ENCODE results near the gene NFATC3. TPM values are rescaled to one million over a fixed set of nuclear protein-coding genes. Genes with fewer than 3 reads are reported as not detected.
"Not testable (repeated sequence)": the region's sequence is repeated elsewhere in the genome, so short reads cannot be mapped to it uniquely, and the experiment has no call there.

Gene NFATC3
- total RNA-seq, 8 experiments from 2014 or later: 14.0 to 27.0 (median 19.1) TPM

DNA sequence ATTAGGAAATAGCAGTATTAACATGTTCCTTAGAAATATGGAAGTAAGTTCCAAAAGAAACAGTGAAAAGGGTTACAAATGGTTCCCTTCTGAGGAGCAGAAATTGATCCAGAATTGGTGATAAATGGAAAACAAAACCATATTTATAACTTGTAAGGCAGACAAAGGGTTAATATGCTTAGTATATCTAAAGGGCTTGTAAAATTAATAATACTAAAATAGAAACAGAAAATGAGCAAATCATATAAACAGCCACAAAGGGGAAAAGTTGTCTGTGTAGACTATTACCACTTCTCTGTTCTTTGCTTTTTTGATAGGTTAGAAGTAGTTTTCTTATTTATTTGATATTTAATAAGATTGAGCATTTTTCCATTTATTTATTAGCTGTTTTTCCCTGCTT lies 64.4 kb downstream of the NFATC3 start:
- H3K27ac ChIP-seq: no peak overlapping the region
- no peak for ATAC-seq (replicated peaks in 6 of 8)
- H3K4me1 ChIP-seq (replicated peaks in 1 of 2): no peaks in the 10 kb centered on the region
- H3K4me3 ChIP-seq: no peak overlapping the region
- in situ Hi-C loops (cut with MboI; ENCODE audit: low pct_unique_long_range_greater_than_20kb in 2 of 9, low sequenced_read_pairs in 9 of 9, unreplicated experiment in 9 of 9): no loop called here

DNA sequence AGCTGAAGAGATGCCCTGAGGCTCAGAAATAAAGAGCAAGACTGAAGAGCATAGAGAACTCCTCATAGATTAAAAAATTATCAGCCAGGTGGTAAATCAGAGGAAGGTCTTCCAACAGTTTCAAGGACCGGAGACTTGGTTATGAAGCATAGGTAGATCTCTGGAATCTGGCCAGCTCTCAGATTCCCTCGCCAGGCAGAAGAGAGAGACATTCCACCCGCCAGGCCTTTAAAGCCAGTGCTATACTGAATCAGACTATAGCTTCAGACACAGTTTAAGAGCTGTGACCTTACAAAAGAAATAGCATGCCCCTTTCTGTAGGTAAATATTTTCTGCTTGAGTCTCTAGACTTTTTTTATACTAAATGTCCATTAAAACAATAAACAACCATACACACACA lies 70.3 kb downstream of the NFATC3 start:
- Histone ChIP-seq H3K4me3 (no peak overlapping the region), H3K27ac (no peak overlapping the region), H3K4me1 (replicated peaks in 1 of 2) (no peaks in the 10 kb centered on the region)
- ATAC-seq (replicated peaks in 6 of 8): no peak
- WGBS, 10 experiments: 86 to 100% (median 95%) methylated on average over 1 to 3 of the region's 3 CpGs; no CpG with 5 or more reads in 3 of the 10 experiments
- in situ Hi-C loops (cut with MboI; ENCODE audit: low pct_unique_long_range_greater_than_20kb in 2 of 9, low sequenced_read_pairs in 9 of 9, unreplicated experiment in 9 of 9): no loop called here

DNA sequence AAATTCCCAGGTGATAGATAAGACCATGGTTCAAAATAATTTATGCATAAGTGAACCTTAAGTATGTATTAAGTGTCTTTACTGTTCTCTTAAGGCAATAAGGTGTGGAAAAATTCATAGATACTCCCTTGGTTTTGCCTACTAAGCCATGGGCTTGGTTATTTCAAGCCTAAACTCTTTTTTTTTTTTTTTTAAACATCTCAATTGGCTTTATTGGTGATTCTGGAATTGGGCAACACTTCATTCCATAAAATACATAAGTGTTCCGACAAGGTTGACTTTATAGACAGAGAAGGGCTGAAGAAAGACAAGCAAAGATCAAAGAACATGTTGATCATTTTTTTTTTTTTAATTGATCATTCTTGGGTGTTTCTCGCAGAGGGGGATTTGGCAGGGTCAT lies 77.2 kb downstream of the NFATC3 start:
- WGBS, 10 experiments: 90 to 100% (median 100%) methylated on average over 1 to 2 of the region's 2 CpGs; no CpG with 5 or more reads in 4 of the 10 experiments
- no peak overlapping the region for H3K4me3 ChIP-seq
- in situ Hi-C loops (cut with MboI; ENCODE audit: low pct_unique_long_range_greater_than_20kb in 2 of 9, low sequenced_read_pairs in 9 of 9, unreplicated experiment in 9 of 9): no loop called here
- H3K4me1 ChIP-seq (replicated peaks in 1 of 2): no peaks in the 10 kb centered on the region
- no peak overlapping the region for H3K27ac ChIP-seq
- no peak for ATAC-seq (replicated peaks in 6 of 8)

DNA sequence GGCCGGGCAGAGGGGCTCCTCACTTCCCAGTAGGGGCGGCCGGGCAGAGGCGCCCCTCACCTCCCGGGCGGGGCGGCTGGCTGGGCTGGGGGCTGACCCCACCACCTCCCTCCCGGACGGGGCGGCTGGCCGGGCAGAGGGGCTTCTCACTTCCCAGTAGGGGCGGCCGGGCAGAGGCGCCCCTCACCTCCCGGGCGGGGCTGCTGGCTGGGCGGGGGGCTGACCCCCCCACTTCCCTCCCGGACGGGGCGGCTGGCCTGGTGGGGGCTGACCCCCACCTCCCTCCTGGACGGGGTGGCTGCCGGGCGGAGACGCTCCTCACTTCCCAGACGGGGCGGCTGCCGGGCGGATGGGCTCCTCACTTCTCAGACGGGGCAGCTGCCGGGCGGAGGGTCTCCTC lies 78.1 kb downstream of the NFATC3 start:
- ATAC-seq (replicated peaks in 6 of 8); in situ Hi-C loops (cut with MboI; ENCODE audit: low pct_unique_long_range_greater_than_20kb in 2 of 9, low sequenced_read_pairs in 9 of 9, unreplicated experiment in 9 of 9); H3K4me1 ChIP-seq (replicated peaks in 1 of 2); H3K27ac ChIP-seq; H3K4me3 ChIP-seq: not testable (repeated sequence)
- no CpG with 5 or more reads among the region's 31 CpGs for whole genome bisulfite sequencing, 10 experiments

DNA sequence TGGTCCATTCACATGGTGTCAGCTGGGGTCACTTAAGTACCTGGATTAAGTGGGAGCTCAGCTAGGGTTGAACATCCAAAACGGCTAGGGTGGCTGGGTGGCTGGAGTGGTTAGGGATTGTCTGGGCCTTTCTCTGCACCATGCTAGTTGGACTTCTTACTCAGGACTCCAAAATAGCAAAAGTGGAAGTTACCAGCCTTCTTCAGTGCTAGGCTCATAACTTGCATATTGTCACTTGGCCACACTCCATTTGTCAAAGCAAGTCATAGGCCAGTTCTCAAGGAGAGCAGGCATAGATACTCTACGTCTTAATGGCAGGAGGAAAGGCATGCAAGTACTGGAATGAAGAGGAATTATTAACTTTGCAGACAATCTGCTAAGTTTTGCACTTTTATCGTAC lies 81.1 kb downstream of the NFATC3 start:
- 80 to 100% (median 94%) methylated on average over 1 to 3 of the region's 3 CpGs for WGBS, 10 experiments
- H3K27ac ChIP-seq: no peak overlapping the region
- in situ Hi-C loops (cut with MboI; ENCODE audit: low pct_unique_long_range_greater_than_20kb in 2 of 9, low sequenced_read_pairs in 9 of 9, unreplicated experiment in 9 of 9): no loop called here
- ATAC-seq (replicated peaks in 6 of 8): no peak
- no peaks in the 10 kb centered on the region for H3K4me1 ChIP-seq (replicated peaks in 1 of 2)
- no peak overlapping the region for H3K4me3 ChIP-seq

DNA sequence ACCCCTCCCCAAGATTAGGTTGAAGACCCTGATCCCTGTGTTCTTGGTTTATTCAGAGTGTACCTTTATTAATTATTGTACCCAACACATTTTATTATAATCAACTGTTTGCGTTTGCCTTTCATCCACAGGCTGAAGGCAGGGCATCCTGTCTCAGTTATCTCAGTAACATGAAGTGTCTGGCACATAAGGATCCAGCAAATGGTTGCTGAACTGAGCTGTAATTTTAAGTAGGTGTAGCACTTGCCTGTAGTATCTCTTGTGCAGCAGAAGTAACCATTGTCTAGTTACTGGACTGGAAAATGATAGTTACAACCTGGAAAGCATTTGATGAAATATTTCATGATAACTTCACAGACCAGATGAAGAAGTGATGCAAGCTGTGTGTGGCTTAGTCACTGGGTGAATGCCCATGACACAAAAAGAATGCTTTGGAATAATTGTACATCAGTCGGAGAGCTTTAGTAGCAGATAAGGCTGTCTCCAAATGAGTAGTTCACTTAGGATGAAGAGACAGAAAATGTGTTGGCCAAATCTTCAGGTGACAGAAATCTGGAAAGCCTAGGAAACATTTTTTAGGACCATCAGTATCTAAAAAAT lies 94.1 kb downstream of the NFATC3 start:
- in situ Hi-C loops (cut with MboI; ENCODE audit: low pct_unique_long_range_greater_than_20kb in 2 of 9, low sequenced_read_pairs in 9 of 9, unreplicated experiment in 9 of 9): no loop called here
- Histone ChIP-seq H3K27ac (no peak overlapping the region), H3K4me1 (replicated peaks in 1 of 2) (no peaks in the 10 kb centered on the region), H3K4me3 (no peak overlapping the region)
- 63 to 100% (median 100%) methylated on average over 1 to 2 of the region's 2 CpGs; no CpG with 5 or more reads in 1 of the 10 experiments for WGBS, 10 experiments
- no peak for ATAC-seq (replicated peaks in 6 of 8)

DNA sequence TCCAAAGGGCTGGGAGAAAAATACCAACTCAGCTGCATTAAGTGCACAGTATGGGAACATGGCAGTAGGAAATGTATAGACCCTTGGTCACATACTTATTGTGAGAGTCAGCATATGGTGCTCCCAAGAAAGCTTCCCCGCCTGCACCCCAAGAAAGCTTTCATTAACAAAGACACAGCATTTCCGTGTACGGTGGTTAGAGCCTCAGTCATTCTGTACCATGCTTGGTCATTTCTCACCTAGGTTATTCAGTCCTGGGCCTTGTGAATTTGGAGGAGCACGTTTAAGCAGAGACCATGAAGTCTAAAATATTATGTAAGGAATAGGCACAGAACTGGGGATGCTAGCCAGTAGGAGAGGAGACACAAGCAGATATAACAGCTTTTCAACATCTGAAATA lies 94.7 kb downstream of the NFATC3 start:
- H3K27ac ChIP-seq: no peak overlapping the region
- ATAC-seq (replicated peaks in 6 of 8): no peak
- WGBS, 10 experiments: 67 to 100% (median 92%) methylated on average over 1 to 4 of the region's 4 CpGs; no CpG with 5 or more reads in 1 of the 10 experiments
- no peak overlapping the region for H3K4me3 ChIP-seq
- in situ Hi-C loops (cut with MboI; ENCODE audit: low pct_unique_long_range_greater_than_20kb in 2 of 9, low sequenced_read_pairs in 9 of 9, unreplicated experiment in 9 of 9): no loop called here
- H3K4me1 ChIP-seq (replicated peaks in 1 of 2): no peaks in the 10 kb centered on the region

DNA sequence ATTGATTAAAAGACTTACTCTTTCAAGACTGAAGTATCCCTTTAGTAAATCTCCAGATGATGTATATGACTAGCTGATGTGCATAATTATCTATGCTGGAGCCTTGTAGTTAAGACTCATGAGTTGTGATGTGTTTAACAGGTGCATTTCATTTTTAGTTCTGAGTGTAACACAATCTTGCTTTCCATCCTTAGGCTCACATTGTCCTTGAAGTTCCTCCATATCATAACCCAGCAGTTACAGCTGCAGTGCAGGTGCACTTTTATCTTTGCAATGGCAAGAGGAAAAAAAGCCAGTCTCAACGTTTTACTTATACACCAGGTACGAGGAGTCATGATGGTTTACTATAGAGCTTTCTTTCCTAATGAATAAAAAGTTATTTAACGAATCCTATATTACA lies 97.9 kb downstream of the NFATC3 start:
- in situ Hi-C loops (cut with MboI; ENCODE audit: low pct_unique_long_range_greater_than_20kb in 2 of 9, low sequenced_read_pairs in 9 of 9, unreplicated experiment in 9 of 9): no loop called here
- no peak for ATAC-seq (replicated peaks in 6 of 8)
- 56 to 100% (median 85%) methylated on average over 1 to 3 of the region's 3 CpGs; no CpG with 5 or more reads in 1 of the 10 experiments for WGBS, 10 experiments
- H3K4me3 ChIP-seq: no peak overlapping the region
- H3K4me1 ChIP-seq (replicated peaks in 1 of 2): no peaks in the 10 kb centered on the region
- H3K27ac ChIP-seq: no peak overlapping the region

DNA sequence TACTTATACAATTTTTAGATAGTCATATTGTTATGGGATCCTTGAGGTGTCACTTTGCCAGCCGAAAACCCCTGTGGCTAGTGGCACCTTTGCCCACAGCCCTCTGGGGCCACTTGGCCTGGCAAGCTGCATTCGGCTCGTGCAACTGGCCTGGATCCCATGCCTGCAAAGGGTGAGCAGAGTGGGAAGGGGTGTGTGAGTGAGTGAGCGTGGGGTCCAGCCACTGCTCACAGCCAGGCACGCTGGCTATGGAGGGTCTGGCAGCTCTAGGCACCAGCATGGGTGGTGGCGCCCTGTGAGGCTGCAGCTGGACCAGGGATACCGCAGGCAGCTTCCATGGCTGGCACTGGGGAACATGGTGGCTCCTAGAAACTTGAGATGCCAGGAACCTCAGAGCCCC lies 101.7 kb downstream of the NFATC3 start:
- no peak for ATAC-seq (replicated peaks in 6 of 8)
- 89 to 100% (median 100%) methylated on average over 1 to 5 of the region's 7 CpGs; no CpG with 5 or more reads in 3 of the 10 experiments for whole genome bisulfite sequencing, 10 experiments
- Histone ChIP-seq H3K27ac (no peak overlapping the region), H3K4me3 (no peak overlapping the region), H3K4me1 (replicated peaks in 1 of 2) (no peaks in the 10 kb centered on the region)
- in situ Hi-C loops (cut with MboI; ENCODE audit: low pct_unique_long_range_greater_than_20kb in 2 of 9, low sequenced_read_pairs in 9 of 9, unreplicated experiment in 9 of 9): no loop called here

DNA sequence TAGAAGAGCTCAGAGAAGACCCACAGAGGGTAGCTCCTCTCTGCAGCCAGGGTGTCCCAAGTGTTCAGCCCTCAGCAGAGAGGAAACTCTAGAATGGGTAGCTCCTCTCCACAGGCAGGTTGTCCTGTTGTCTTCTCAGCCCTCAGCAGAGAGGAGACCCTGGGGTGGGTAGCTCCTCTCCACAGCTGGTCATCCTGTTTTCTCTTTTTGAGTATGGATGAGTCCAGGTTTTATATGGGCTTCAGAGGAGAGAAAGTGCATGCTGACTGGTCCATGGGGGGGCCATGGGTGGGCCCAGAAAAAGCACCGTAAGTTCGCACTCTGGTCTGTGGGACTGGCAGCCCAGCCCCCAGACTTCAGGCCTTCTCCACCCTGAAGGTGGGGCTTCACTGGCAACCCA lies 102.3 kb downstream of the NFATC3 start:
- H3K27ac ChIP-seq: no peak overlapping the region
- in situ Hi-C loops (cut with MboI; ENCODE audit: low pct_unique_long_range_greater_than_20kb in 2 of 9, low sequenced_read_pairs in 9 of 9, unreplicated experiment in 9 of 9): no loop called here
- no peak for ATAC-seq (replicated peaks in 6 of 8)
- H3K4me3 ChIP-seq: no peak overlapping the region
- WGBS, 10 experiments: no CpG with 5 or more reads among the region's 2 CpGs
- H3K4me1 ChIP-seq (replicated peaks in 1 of 2): no peaks in the 10 kb centered on the region

DNA sequence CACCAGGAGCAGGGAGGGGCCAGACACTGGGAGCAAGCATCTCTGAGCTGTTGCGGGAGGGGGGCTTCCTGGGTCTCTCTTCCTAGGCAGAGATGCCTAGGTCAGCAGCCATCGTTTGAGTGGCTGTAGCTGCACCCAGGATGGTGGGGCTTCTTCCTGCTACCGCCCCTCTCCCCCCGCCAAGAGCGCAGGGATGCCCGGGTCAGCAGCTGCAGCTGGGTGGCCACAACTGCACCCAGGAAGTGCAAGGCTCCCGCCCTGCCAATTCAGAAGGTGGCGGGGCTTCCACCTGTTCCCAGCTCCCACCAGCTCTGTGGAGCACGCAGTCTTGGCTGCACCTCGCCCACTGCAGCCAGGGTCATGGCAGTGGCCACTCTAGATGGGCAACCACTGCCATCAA lies 103.0 kb downstream of the NFATC3 start:
- Histone ChIP-seq H3K4me3 (no peak overlapping the region), H3K27ac (no peak overlapping the region), H3K4me1 (replicated peaks in 1 of 2) (no peaks in the 10 kb centered on the region)
- 80 to 100% (median 100%) methylated on average over 1 to 5 of the region's 10 CpGs; no CpG with 5 or more reads in 5 of the 10 experiments for WGBS, 10 experiments
- in situ Hi-C loops (cut with MboI; ENCODE audit: low pct_unique_long_range_greater_than_20kb in 2 of 9, low sequenced_read_pairs in 9 of 9, unreplicated experiment in 9 of 9): no loop called here
- ATAC-seq (replicated peaks in 6 of 8): no peak

DNA sequence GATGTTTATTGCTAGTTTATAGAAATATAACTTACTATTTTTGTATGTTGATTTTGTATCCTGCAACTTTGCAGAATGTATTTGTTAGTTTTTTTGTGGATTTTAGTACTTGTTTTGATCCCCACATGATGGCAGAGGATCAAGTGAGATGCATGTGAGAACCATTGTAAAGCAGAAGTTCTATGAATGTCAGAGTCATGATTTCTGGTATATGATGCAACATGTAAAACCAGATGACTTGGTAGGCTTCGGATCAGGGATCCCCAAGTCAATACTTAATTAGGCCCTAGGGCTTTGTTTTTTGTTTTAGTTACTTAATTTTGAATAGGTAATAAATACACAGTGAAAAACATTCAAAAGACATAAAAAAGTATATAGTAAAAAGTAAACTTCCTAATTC lies 104.9 kb downstream of the NFATC3 start:
- in situ Hi-C loops (cut with MboI; ENCODE audit: low pct_unique_long_range_greater_than_20kb in 2 of 9, low sequenced_read_pairs in 9 of 9, unreplicated experiment in 9 of 9): no loop called here
- H3K4me1 ChIP-seq (replicated peaks in 1 of 2): peaks cover 0 to 6% of the 10 kb centered on the region in 2 donors
- peak in 2 of 8 experiments; percentile 18 to 61 for ATAC-seq (replicated peaks in 6 of 8)
- WGBS, 10 experiments: 33 to 100% (median 100%) methylated on average over 1 of the region's 1 CpG; no CpG with 5 or more reads in 2 of the 10 experiments
- H3K27ac ChIP-seq: no peak overlapping the region
- H3K4me3 ChIP-seq: no peak overlapping the region

DNA sequence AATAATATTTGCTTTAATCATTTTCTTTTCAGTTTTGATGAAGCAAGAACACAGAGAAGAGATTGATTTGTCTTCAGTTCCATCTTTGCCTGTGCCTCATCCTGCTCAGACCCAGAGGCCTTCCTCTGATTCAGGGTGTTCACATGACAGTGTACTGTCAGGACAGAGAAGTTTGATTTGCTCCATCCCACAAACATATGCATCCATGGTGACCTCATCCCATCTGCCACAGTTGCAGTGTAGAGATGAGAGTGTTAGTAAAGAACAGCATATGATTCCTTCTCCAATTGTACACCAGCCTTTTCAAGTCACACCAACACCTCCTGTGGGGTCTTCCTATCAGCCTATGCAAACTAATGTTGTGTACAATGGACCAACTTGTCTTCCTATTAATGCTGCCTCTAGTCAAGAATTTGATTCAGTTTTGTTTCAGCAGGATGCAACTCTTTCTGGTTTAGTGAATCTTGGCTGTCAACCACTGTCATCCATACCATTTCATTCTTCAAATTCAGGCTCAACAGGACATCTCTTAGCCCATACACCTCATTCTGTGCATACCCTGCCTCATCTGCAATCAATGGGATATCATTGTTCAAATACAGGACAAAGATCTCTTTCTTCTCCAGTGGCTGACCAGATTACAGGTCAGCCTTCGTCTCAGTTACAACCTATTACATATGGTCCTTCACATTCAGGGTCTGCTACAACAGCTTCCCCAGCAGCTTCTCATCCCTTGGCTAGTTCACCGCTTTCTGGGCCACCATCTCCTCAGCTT lies 105.8 kb downstream of the NFATC3 start:
- H3K4me1 ChIP-seq (replicated peaks in 1 of 2): peaks cover 0 to 6% of the 10 kb centered on the region in 2 donors
- peak in 7 of 8 experiments; percentile 84 to 99 (median 98) for ATAC-seq (replicated peaks in 6 of 8)
- WGBS, 10 experiments: 64 to 100% (median 96%) methylated on average over 1 to 2 of the region's 2 CpGs; no CpG with 5 or more reads in 4 of the 10 experiments
- H3K4me3 ChIP-seq: no peak overlapping the region
- H3K27ac ChIP-seq: peak overlapping the region in 1 of 2 donors; percentile 29
- in situ Hi-C loops (cut with MboI; ENCODE audit: low pct_unique_long_range_greater_than_20kb in 2 of 9, low sequenced_read_pairs in 9 of 9, unreplicated experiment in 9 of 9): no loop called here

DNA sequence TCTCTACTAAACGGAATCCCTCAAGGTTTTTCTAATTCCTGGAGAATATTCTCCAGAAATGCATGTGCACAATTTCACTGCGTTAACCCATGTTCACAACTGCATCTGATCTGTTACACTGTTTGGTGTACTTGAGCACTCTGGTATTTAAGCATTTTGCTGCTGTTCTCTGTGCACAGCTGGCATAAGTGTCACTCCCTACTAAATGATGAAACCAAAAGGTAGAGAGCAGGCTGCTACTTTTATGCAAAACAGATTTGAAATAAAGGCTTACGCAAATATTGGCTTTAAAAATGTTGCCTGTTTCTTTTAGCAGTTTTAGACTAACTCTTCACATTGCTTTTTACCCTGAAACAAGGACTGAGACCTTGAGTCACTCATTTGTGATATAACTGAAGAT lies 109.1 kb downstream of the NFATC3 start:
- peak overlapping the region in 1 of 2 donors; percentile 6 for H3K27ac ChIP-seq
- no peak for ATAC-seq (replicated peaks in 6 of 8)
- in situ Hi-C loops (cut with MboI; ENCODE audit: low pct_unique_long_range_greater_than_20kb in 2 of 9, low sequenced_read_pairs in 9 of 9, unreplicated experiment in 9 of 9): no loop called here
- H3K4me1 ChIP-seq (replicated peaks in 1 of 2): peaks cover 0 to 6% of the 10 kb centered on the region in 2 donors
- H3K4me3 ChIP-seq: no peak overlapping the region
- WGBS, 10 experiments: 78 to 100% (median 94%) methylated on average over 1 to 3 of the region's 3 CpGs; no CpG with 5 or more reads in 2 of the 10 experiments
